Measurements from ENCODE around the gene ADRA2B.

- TF ChIP-seq POLR2A (IDR thresholded peaks at IDR 0.05; ENCODE audit: low read depth) (no peak), POLR2AphosphoS5 (IDR thresholded peaks at IDR 0.05) (no peak), CTCF (IDR thresholded peaks at IDR 0.05) (no peak), EP300 (IDR thresholded peaks at IDR 0.05) (no peak)
These were observed 41.5 kb upstream of the ADRA2B start for GRCh38 chr2:96157649-96158553.

Measured in esophagus muscularis mucosa (tissue), 4 donors.